T1000 (cell line): Measurements from ENCODE around the gene ZDHHC11B.
"Not testable (repeated sequence)": the region's sequence is repeated elsewhere in the genome, so short reads cannot be mapped to it uniquely, and the experiment has no call there.

Experiments used
- DNase-seq: peaks from one replicate; lab custom pipeline; 2025; ENCODE audit warnings: mixed read lengths; lab: John Stamatoyannopoulos, UW

ZDHHC11B gene

DNA sequence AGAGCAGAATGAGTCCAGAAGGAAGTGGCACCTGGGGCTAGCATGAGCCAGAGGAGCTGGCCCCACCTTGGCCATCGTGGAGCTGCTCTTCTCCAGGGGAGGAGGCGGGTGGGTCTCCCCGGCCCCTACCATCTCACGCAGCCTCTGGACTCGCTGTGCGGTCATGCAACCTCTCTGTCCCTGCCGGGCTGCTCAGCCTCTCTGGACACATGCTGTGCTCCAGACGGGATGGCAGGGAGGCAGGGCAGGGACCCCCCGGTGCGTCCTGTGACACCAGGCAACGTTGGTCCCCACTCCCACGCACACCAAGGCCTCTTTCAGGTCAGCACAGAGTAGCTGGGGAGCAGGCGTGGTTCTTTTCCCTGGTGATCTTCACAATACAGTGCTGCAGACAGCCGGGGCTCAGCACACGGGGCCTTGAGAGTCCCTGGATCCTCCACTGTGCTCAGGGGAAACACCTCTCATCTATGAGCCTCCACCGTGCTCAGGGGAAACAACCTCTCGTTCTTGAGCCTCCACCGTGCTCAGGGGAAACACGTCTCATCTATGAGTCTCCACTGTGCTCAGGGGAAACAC, 30.9 kb downstream of the ZDHHC11B start:
- DNase-seq = not testable (repeated sequence)

GRCh38 chr5:752532-753115, 31.9 kb downstream of the ZDHHC11B start:
- not testable (repeated sequence) for DNase-seq

DNA sequence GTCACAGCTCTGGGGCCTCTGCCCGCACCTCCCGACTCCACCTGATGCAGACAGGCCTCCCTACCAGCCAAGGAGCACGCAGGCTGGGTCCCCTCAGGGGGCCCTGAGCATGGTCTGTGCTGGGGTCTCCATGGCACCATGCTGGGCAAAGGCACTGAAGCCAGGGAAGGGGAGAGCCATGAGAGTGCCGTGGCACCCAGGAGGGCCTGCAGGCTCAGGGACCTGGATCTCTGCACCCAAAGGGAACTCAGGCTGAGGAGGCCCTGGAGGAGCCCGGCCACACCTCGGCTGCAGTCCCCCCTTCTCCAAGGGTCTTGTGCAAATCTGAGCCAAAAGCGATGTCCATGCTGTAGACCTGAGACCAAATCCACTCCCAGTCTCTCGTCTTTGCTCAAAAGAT, 32.5 kb downstream of the ZDHHC11B start:
- DNase-seq = not testable (repeated sequence)

- no peak for DNase-seq
These were observed 33.0 kb downstream of the ZDHHC11B start for GRCh38 chr5:751496-751895.

- DNase-seq = not testable (repeated sequence)
These were observed 34.3 kb downstream of the ZDHHC11B start for GRCh38 chr5:750226-750625.

DNA sequence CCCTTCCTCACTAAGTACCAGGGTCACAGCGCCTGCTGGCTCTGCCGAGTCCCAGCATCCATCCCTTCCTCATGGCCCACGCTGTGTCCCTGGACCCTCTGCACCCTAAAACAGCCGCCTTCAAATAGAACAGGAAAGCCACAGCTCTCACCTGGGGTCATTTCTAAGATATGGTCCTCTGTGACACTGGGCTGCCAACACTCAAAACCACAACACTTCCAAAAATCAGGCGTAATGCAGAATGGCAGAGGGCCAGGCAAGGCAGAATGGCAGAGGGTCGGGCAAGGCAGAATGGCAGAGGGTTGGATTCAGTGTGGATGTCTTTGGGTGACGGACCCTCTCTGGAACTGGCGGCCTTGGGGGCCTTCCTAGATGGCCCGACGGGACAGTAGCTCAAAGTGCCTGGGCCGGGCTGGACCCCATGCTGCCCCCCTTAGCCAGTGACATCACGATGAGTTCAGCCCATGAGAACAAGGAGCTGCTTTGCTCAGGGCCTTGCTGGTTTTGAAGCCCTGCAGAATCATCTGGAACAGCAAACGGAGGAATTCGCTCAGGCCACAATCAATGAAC, 35.3 kb downstream of the ZDHHC11B start:
- DNase-seq = no peak

- DNase-seq = not testable (repeated sequence)
These were observed 36.2 kb downstream of the ZDHHC11B start for GRCh38 chr5:748011-748980.

- not testable (repeated sequence) for DNase-seq
These were observed 37.2 kb downstream of the ZDHHC11B start for GRCh38 chr5:747303-747844.

GRCh38 chr5:746258-746761, 38.2 kb downstream of the ZDHHC11B start:
- DNase-seq = no peak

DNA sequence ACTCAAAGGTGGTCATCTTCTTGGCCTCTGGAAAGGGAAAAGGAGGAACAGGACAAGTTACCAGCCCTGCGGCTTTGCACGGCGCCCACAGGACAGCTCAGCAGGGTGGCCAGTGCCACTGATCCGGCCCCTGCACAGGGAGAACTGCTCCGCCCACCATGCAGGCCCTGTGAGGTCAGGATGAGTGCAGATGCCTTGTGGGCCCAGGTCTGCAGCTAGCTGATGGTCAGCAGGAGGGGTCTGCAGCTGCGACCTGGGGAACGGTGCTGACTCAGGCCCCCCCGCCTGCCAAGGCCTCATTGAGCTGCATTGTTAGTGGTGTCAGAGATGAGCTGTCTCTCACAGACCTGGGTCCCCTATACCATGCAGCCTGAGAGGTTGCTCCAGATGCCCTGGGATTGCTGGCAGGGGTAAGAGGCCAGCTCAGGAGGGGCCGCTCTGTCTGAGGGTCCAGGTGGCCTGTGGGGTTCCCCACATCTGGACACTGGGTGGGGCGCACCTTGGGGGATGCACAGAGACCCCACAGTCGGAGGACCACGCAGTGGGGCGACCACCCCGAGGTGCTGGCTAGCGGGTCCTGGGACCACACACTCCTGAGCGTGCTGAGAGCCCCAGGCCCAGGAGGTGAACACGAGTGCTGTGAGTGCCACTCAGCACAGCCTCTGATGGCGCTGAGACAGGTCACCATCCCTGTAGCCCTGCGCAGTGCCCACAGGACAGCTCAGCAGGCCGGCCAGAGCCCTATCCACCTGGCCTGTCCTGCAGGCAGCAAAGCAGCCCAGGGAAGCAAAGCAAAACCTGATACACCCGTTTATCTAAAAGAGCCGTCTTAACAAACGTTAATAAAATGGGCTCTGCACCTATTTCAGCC, 39.0 kb downstream of the ZDHHC11B start:
- not testable (repeated sequence) for DNase-seq

GRCh38 chr5:743696-744404, 40.7 kb downstream of the ZDHHC11B start:
- not testable (repeated sequence) for DNase-seq

DNA sequence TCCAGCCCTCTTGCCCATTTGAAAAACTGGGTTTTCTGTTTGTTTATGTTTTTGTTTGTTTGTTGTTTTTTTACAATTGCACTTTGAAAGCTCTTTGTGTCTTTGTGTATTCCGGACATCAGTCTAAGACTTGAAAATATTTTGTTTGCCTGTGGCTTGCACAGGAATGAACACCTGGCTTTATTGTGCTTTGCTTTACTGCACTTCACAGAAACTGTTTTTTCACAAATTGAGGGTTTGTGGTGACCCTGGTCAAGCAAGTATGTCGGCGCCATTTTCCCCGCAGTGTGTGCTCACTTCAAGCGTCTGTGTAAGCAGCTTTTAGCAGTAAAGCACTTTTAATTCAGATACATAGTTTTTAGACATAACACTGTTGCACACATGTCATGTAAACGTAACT, 42.3 kb downstream of the ZDHHC11B start:
- DNase-seq = not testable (repeated sequence)

DNA sequence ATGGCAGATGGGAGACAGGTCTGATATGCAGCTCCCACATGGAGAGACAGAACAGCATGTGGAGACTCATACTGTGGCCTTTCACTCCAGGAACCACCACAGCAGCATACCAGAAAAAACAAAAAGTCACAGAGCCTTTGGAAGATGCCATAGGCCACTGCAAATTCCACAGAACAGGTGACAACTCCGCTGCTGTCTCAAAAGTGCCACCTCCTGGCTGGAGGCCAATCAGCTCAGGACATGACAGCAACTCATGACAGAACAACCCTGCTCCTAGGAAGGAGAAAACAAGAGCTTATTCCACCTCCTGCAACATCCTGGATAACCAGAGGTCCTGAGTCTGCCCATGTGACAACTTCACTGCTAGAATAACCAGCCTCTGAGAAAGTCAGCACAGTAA, 50.4 kb downstream of the ZDHHC11B start:
- DNase-seq = not testable (repeated sequence)

- not testable (repeated sequence) for DNase-seq
These were observed 51.6 kb downstream of the ZDHHC11B start for GRCh38 chr5:732754-733454.

DNA sequence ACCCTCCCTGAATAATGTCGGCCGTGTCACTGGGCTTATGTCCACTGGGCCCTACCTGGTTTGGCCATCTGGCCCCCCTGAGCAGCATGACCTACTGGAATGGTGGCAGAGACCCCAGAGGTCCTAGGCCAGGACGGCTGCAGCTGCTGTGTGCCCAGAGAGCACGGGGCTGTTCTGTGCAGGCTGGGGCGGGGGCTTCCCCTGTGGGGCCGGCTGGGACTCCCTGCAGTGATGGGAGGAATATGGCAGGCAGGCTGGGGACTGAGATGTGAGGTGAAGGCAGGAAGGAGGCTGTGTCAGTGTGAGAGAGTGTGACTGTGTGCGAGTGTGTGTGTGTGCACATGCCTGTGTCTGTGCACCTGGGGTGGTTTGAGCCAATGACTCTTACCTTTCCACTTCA, 55.3 kb downstream of the ZDHHC11B start:
- not testable (repeated sequence) for DNase-seq

DNA sequence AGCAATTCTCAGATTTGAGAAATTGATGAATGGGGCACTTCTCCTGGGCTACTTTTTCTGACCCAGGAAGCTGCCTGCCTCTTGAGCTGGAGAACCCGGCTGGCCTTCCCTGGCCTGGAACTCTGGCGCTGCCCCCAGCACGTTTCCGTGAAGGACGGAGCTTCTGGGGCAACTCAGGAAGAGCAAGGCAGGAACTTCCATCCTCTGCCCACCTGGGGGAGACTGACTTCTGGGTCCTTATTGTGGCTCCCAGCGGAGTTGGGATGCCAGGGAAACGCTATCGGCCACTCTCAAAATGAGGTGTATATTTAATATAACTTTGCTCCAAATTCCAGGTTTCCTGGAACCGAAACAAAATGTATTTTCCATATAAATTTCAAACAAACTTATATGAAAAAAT, 57.4 kb downstream of the ZDHHC11B start:
- not testable (repeated sequence) for DNase-seq

GRCh38 chr5:723865-724264, 60.7 kb downstream of the ZDHHC11B start:
- DNase-seq = not testable (repeated sequence)

DNA sequence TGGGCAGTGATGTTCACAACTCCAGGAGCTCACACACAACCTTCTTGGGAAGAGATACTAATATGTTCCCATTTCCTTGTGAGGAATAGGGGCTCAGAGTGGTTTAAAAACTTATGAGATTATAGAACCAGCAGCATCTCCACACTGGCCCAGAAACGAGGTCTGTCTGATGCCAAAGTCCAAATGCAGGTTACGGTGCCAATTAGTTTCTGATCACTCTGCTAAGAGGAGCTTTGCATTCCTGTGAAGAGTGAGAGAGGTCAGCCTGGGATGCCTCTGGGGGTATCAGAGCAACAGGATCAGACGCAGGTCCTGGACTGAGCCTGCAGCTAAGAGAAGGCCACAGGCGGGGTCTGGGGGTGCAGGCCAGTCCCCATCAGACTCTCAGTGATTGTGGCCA, 61.2 kb downstream of the ZDHHC11B start:
- not testable (repeated sequence) for DNase-seq

GRCh38 chr5:719379-719778, 65.2 kb downstream of the ZDHHC11B start:
- not testable (repeated sequence) for DNase-seq

GRCh38 chr5:717143-717542, 67.4 kb downstream of the ZDHHC11B start:
- DNase-seq = no peak
